ENCODE results near the gene RMI1.
A peak's percentile ranks its signal among the peaks of the same experiment; 100 is the strongest.

The RMI1 gene

GRCh38 chr9:83969602-83970001, 11.0 kb upstream of the RMI1 start:
- no peak for DNase-seq

DNA sequence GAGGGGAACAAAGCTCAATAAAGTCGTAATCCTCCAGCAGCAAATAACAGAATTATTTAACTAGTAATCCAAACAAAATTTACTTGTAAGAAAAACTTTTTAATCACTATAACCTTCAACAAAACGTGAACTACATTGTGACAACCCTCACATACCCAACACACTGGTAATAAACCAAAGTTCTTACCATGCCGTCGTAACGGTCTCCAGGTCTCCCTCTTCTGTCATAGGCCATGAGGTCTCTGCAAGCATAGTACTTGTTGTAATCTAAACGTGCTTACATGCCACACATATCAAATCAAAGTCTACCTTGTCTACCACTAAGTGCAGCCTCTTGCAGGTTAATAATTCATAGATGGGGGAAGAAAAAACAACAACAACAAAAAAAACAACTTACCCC, 9.1 kb upstream of the RMI1 start:
- DNase-seq = no peak

GRCh38 chr9:83972286-83972685, 8.3 kb upstream of the RMI1 start:
- no peak for DNase-seq

DNA sequence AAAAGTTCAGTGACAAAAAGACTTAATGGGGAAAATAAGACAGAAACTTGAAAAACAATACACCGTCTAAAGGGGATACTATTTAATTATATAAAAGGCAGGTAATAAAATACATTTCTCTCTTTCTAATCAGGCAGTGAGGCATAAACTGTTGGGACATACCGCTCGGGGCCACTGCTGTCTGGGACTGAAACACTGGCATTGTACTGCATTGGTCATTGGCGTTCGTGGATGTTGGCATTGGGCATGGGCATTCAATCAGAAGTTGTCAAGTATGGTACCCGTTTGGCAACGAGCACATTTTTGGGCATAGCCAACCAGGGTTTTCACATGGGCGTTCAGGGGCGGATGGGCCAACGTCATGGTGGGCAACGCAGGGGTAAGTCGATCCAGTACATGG, 5.3 kb upstream of the RMI1 start:
- DNase-seq = no peak

DNA sequence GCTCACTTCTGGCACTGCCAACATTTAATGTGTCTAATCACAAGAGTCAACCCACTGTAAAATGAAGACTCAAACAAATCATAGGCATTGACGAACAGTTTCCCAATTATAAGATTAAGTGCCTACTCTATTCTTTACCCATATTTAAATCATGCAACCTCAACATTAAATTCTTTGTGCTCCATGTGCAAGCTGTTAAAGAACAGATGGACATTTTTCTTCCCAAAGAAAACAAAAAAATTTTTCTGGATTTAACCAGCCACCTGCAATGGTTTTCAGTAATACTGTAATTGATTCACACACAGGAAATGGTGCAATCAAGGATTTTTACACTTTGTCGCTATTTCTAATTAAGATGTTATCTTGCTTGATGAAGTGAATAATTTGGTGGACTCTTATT, 4.2 kb upstream of the RMI1 start:
- DNase-seq = no peak

- DNase-seq = no peak
These were observed 3.4 kb upstream of the RMI1 start for GRCh38 chr9:83977196-83977595.

DNA sequence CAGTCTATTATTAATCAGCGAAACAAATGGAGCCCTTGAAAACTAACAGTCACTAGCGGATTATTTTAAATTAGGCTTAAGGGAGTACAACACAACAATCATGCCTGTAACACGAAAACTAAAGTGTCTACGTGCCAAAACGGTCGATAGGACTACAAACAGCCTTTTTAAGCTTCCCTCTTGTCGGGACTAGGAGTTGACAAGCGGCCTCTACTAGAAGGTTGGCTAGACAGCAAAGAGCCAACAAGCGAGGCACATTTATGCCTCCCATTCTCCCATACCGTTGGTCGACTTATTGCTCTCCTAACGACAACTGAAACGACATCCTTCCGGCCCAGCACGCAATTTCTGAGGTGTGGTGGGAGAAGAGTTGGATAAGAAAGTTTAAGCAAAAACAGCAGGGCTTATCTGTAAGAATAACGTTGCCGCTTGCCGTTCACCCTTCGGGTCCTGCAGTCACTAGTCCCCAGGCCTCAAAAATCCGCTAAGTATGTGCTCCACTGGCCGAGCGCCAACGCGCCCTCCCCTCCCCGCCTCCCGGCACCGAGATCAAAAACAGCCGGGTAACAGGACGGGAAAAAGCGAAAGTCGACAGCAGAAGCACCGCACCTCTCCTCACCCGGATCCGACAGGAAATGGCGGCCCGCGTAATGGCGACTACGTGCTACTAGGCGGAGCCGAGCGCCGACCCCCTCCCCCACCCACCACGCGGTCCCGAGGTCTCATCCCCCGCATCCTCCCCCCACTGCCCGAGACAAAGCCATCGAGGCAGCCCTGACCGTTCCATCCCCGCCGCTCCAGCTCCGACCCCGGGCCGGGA, 1.4 kb upstream of the RMI1 start:
- DNase-seq = peak; percentile 83

GRCh38 chr9:83979812-83980394, 702 bp upstream of the RMI1 start, which contains the start of gene HNRNPK:
Gene HNRNPK (minus strand): TSS chr9:83980215. CDS start chr9:83978252, 1,963 bp downstream.
- peak; percentile 100 for DNase-seq

DNA sequence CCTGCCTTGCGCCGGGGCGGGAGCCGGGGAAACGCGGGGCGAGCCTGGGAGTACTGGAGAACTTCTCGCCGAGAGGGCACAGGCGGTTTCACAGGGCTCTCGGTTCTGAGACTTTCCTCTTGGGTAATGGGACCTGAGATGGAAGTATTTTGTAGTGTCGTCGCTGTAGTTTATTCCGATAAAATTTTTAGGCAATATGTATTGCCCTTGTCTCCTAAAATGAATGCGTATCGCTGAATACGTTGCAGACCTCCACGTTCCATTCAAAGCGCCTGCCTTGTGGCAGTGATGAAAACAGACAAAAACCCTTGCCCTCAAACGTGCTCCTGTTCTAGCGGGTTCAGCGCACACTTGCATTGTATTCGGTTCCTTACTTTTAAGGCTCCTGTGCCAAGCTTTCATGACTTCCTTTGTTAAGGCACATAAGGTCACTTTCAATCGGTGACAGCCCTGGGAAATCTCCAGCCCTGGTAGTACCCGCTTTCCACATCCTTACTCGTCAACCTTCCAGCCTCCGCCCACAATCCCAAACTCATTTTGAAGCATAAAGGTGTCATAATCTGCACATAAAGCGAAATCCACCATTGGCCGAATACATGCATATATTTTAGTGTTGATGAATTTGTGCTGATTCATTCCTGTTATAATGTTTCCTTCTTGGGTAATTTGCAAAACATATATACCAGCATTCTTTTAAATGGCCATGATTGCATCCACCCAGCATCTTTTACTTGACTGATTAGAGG, 694 bp downstream of the RMI1 start:
- DNase-seq = no peak

- DNase-seq = no peak
These were observed 5.6 kb downstream of the RMI1 start for GRCh38 chr9:83986195-83986594.

DNA sequence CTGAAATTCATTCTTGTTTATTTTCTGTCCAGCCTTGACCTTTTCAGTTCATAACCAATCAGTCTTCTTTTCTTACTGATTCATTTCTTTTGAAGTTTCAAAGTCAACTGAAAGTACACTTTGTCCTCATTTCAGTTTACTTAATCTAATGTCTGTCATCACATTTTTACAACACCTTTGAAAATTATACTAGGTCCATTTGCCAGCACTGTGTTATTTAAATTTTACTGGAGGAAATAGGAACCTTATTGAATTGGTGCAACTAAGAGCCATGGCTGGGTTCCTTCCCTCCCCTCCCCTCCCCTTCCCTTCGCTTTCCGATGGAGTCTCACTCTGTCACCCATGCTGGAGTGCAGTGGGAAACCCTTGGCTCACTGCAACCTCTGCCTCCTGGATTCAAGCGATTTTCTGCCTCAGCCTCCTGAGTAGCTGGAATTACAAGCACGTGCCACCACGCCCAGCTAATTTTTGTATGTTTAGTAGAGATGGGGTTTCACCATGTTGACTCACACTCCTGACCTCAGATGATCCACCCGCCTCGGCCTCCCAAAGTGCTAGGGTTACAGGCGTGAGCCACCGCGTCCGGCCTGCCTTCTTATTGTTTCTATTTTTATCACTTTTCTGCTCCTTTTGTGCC, 6.3 kb downstream of the RMI1 start:
- no peak for DNase-seq

GRCh38 chr9:83987402-83987791, 6.8 kb downstream of the RMI1 start:
- DNase-seq = no peak

GRCh38 chr9:83988411-83988810, 7.8 kb downstream of the RMI1 start:
- DNase-seq = no peak

DNA sequence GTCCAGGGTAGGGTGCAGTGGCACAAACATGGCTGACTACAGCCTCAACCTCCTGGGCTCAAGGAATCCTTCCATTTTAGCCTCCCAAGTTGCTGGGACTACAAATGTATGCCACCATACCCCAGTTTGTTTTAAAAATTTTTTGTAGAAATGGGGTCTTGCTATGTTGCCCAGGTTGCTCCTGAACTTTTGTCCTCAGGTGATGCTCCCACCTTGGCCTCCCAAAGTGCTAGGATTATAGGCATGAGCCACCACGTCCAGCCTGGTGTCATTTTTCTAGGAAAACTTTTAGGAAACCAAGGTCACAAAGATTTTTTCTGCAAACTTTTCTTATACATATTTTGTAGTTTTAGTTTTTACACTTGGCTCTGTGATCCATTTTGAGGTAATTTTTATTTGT, 10.8 kb downstream of the RMI1 start:
- no peak for DNase-seq

DNA sequence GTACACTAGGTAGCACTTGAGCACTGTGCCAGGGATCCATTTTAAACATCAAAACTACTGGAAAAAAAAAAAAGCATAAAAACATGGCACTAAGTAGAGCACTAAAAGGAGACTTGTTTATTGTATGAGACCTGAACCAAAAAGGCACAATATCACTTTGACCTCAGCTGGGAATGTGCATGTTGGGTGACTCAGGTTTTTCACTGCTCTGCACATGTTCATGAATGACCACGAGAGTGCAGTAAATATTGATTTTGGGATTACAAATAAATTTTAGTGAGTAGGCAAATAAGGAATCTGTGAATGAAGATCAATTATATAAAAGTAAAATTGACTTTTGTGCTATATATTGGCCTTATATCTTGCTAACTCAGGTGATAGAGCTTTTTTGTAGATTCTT, 11.8 kb downstream of the RMI1 start:
- DNase-seq = no peak

- DNase-seq = no peak
These were observed 12.3 kb downstream of the RMI1 start for GRCh38 chr9:83992901-83993300.

DNA sequence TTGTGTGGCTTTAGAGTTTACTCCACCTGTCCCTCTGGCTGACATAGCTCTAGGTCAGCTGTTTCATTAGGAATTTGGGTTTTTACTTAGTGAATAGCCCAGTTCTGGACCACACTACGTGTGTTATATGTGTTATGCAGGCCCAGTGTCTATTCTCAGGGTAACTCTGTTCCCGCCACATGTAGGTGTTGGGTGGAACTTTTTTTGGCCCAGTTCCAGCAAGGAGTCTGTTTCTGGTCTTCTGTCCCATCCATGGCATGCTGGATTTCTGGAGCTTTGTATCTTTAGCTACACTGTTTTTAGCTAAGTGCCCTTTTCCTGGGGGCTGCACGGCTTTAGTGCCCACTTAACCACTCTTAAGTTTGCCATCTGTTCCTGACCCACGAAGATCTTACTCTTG, 15.5 kb downstream of the RMI1 start:
- DNase-seq = no peak

DNA sequence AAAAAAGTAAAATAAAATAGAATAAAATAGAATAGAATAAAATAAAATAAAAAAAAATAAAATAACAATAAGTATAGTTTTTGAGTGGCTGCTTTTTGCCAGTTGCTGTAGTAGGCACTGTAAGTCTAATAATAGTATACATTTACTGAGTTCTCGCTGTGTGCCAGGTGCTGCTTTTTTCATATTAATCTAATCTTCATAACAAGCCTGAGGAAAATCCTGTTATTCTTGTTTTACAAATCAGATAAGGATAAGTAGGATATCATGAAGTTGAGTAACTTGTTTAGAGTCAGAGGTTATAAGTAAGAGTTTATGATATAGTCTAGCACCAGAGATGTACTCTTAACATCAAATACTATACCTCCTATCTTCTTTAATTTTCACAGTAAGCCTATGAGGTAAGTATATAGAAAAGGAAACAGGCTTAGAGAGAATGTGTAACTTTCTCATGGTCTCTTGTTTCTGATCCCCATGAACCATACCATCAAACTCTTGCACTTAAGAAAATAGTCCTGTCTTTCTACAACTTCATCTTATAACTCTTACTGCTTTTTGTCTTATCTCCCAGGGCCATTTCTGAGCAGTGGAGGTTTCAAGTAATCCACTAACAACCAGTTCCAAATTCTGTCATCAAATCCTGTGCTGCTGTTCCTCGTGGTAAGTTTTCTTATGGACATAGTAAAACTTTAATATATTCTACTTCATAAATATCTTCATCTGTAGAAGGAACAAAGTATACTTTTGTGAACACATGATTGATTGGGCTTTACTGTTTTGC, 18.7 kb downstream of the RMI1 start:
- no peak for DNase-seq

GRCh38 chr9:84000186-84000585, 19.6 kb downstream of the RMI1 start:
- DNase-seq = no peak

GRCh38 chr9:84001621-84002020, 21.0 kb downstream of the RMI1 start:
- no peak for DNase-seq

- no peak for DNase-seq
These were observed 21.7 kb downstream of the RMI1 start for GRCh38 chr9:84002344-84002743.

- no peak for DNase-seq
These were observed 22.6 kb downstream of the RMI1 start for GRCh38 chr9:84003246-84003645.

GRCh38 chr9:84007662-84008061, 27.1 kb downstream of the RMI1 start:
- no peak for DNase-seq
